ENCODE results near the gene ODAPH. TPM values are rescaled to one million over a fixed set of nuclear protein-coding genes. Genes with fewer than 3 reads are reported as not detected.

Gene ODAPH
- total RNA-seq, 1 donor: 0.10 TPM

DNA sequence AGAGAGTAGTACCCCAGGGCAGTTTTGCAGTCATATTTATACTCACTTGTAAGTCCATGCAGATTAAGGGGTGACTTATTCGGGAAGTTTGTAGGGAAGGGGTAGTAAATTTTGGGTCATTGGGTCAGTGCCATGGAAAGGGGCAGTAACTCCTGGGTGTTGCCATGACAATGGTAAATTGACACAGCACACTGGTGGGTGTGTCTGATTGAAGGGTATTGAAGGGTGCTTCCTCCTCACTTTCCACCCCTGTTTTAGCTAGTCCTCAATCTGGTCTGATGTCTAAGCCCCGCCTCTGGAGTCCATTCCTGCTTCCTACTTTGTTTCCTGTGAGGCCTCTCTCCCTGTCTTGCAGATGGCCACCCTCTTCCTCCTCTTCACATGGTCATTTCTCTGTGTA lies 11.9 kb downstream of the ODAPH start:
- Histone ChIP-seq H3K4me3 (ENCODE audit: low read length) (no peak overlapping the region), H3K27me3 (ENCODE audit: insufficient read depth, low read length) (no peaks in the 10 kb centered on the region), H3K9me3 (ENCODE audit: low read depth, low read length) (no peaks in the 10 kb centered on the region), H3K4me1 (ENCODE audit: insufficient read depth, low read length) (peaks cover 27% of the 10 kb centered on the region)

DNA sequence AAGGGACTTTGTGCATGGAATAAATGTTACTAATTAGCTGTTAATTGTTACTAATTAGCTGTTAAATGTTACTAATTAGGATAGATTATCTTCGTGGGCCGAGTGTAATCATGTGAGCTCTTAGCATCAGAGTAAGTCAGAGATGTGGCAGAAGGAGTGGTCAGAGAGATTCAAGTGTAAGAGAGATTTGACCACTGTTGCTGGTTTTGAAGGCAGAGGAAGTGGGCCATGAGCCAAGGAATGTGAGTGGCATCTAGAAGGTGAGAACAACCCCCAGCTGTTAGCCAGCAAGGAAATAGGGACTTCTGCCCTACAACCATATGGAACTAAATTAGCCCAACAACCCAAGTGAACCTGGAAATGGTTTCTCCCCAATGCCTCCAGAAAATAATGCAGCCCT lies 28.2 kb downstream of the ODAPH start:
- no peak overlapping the region for H3K4me3 ChIP-seq (ENCODE audit: low read length)
- H3K4me1 ChIP-seq (ENCODE audit: insufficient read depth, low read length): no peaks in the 10 kb centered on the region
- H3K9me3 ChIP-seq (ENCODE audit: low read depth, low read length): peaks cover 8% of the 10 kb centered on the region
- H3K27me3 ChIP-seq (ENCODE audit: insufficient read depth, low read length): peaks cover 6% of the 10 kb centered on the region

DNA sequence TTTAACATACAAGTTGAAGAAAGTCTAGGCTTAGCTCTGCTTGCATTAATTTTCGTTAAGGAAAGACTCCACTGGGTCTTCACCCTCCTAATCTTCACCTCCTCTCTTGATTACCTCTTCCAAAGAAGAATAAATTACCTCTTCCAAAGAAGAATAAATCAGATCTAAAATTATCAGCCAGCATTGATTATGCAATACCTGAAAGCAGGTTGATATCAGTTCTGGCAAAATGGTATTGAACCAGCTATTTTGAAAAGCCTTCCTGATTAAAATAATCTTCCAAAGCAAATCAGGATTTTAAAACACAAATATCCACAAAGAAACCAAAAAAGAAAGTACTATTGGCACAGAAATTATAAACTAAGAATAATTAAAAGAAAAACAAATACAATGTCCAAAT lies 37.5 kb downstream of the ODAPH start:
- H3K9me3 ChIP-seq (ENCODE audit: low read depth, low read length): no peaks in the 10 kb centered on the region
- no peak overlapping the region for H3K4me3 ChIP-seq (ENCODE audit: low read length)

DNA sequence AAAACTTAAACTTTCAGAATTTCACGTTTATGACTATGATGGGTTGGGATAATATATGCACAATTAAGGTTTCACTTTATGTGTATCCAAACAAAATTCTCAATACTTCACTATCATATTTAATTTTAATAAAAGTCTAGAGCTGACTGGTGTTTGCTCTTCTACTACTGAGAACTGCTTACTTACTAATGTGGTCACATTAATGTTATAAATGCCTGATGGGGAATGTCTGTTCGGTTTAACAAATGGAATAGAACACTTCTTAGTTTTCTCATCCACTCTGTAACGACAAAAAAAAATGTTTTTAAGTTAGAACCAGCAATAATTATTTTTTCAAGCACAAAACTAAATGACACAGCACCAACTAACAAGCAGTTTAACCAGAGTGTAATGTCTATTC lies 40.2 kb downstream of the ODAPH start:
- no peaks in the 10 kb centered on the region for H3K9me3 ChIP-seq (ENCODE audit: low read depth, low read length)
- no peaks in the 10 kb centered on the region for H3K4me1 ChIP-seq (ENCODE audit: insufficient read depth, low read length)

More for the DNA sequence above, 37.5 kb downstream of the ODAPH start:
- no peaks in the 10 kb centered on the region for H3K27me3 ChIP-seq (ENCODE audit: insufficient read depth, low read length)
- H3K4me1 ChIP-seq (ENCODE audit: insufficient read depth, low read length): no peaks in the 10 kb centered on the region

DNA sequence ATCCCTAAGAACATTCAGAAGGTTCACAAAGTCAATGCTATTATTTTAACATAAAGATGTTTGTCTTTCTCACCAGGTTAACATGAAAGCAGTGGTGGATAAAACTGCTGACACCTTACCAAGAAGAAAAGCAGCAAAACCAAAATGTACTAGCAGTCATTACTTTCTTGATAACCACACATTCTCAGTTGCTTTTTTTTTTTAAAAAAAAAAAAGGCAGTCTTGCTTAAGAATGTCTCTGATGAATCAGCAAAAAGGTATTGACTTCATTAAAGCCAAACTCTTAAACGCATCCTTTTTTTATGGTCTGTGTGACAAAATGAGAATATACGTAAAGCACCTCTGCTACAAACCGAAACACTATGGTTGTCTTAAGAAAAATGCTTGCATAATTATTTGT lies 42.5 kb downstream of the ODAPH start:
- H3K27me3 ChIP-seq (ENCODE audit: insufficient read depth, low read length): no peaks in the 10 kb centered on the region
- no peaks in the 10 kb centered on the region for H3K9me3 ChIP-seq (ENCODE audit: low read depth, low read length)
- H3K4me3 ChIP-seq (ENCODE audit: low read length): no peak overlapping the region
- no peaks in the 10 kb centered on the region for H3K4me1 ChIP-seq (ENCODE audit: insufficient read depth, low read length)

More for the DNA sequence above, 40.2 kb downstream of the ODAPH start:
- H3K27me3 ChIP-seq (ENCODE audit: insufficient read depth, low read length): no peaks in the 10 kb centered on the region
- no peak overlapping the region for H3K4me3 ChIP-seq (ENCODE audit: low read length)

DNA sequence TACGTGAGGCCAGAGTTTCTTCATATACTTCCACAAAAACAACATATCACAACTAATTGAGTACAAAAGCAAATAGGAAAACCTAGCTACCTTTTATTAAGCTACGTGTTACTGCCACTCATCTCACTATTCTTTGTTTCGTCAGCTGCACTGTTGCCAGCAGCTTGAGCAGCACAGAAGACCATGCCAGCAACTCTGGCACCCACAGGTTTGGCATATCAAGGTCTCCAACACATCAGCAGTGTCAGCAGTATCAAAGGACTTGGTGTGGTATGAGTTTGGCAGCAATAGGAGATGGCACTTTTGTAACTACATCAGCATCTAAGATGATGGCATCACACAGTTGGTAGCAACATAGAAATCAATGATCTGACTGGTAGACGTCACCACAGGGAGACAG lies 43.8 kb downstream of the ODAPH start:
- H3K4me1 ChIP-seq (ENCODE audit: insufficient read depth, low read length): no peaks in the 10 kb centered on the region
- no peaks in the 10 kb centered on the region for H3K9me3 ChIP-seq (ENCODE audit: low read depth, low read length)
- H3K27me3 ChIP-seq (ENCODE audit: insufficient read depth, low read length): no peaks in the 10 kb centered on the region
- no peak overlapping the region for H3K4me3 ChIP-seq (ENCODE audit: low read length)

DNA sequence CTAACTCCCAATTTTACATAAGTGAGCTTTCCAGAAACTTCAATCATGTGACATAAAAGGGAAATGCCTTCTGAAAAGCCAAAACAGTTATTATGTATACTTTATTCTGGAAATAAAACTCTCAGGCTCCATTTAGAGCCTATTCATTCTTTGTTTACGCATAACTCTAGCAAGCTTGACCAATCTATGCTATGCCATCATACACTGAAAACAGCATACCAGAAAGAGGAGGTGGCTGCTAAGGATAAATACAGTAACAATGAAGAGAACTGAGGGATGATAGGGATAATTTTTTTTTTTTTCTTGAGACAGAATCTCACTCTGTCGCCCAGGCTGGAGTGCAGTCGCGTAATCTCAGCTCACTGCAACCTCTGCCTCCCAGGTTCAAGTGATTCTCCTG lies 50.1 kb downstream of the ODAPH start:
- no peaks in the 10 kb centered on the region for H3K4me1 ChIP-seq (ENCODE audit: insufficient read depth, low read length)
- H3K9me3 ChIP-seq (ENCODE audit: low read depth, low read length): no peaks in the 10 kb centered on the region
- no peak overlapping the region for H3K4me3 ChIP-seq (ENCODE audit: low read length)
- no peaks in the 10 kb centered on the region for H3K27me3 ChIP-seq (ENCODE audit: insufficient read depth, low read length)

DNA sequence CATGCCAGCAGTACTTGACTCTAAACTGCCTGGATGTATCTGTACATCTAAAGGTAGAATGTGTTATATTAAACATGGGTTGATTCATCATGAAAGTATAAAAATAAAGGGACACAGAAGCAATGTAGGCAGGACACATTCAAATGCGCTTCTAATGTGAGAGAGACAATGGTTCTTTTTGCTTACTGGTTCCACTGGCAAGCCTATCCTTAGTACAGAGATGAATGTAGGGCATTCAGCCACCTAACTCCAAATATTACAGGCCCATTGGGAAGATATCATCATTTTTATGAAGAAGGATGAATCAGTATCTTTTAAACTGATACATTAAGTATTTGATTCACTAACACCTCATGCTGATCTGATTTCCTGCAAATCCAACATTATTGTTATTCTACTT lies 56.4 kb downstream of the ODAPH start:
- no peaks in the 10 kb centered on the region for H3K9me3 ChIP-seq (ENCODE audit: low read depth, low read length)
- H3K4me1 ChIP-seq (ENCODE audit: insufficient read depth, low read length): no peaks in the 10 kb centered on the region
- no peak overlapping the region for H3K4me3 ChIP-seq (ENCODE audit: low read length)
- no peaks in the 10 kb centered on the region for H3K27me3 ChIP-seq (ENCODE audit: insufficient read depth, low read length)

Other genes starting within 250 kb of the ODAPH start
- 52.4 TPM for gene RCHY1, start 41.7 kb upstream of the ODAPH start, total RNA-seq
- gene THAP6, start 41.6 kb upstream of the ODAPH start, total RNA-seq: 21.7 TPM
- gene CDKL2, start 74.5 kb downstream of the ODAPH start, total RNA-seq: 0.21 TPM
- 228 TPM for gene G3BP2, start 117.3 kb downstream of the ODAPH start, total RNA-seq
- gene USO1, start 168.5 kb downstream of the ODAPH start, total RNA-seq: 15.5 TPM